WTC11 (cell line): Measurements from ENCODE around the gene OR52N1. TPM values are rescaled to one million over a fixed set of nuclear protein-coding genes. Genes with fewer than 3 reads are reported as not detected.

Experiments used
- ATAC-seq: fragments of 200-7000 bp; cut with Tn5 transposase; 2 replicates; pipeline ENCODE4 v1.10.0; 2021; ENCODE audit warnings: mild to moderate bottlenecking, moderate library complexity
- CTCF ChIA-PET: fragments of 300-600 bp; sonication (Branson Sonifier 250); formaldehyde crosslinking; loops from one replicate; lab custom pipeline; 2021; ENCODE audit warnings: antibody characterized with exemption; lab: Charles Lee
- POLR2A ChIA-PET: fragments of 350-600 bp; sonication (Branson Sonifier 250); formaldehyde crosslinking; loops from one replicate; lab custom pipeline; 2021; ENCODE audit warnings: antibody characterized with exemption; lab: Charles Lee
- DNase-seq: peaks from one replicate; pipeline ENCODE4 v3.0.0; 2021; ENCODE audit warnings: low spot score
- H3K27ac Mint-ChIP-seq: 2 replicates; pipeline ENCODE4 v1.8.0; 2021; ENCODE audit warnings: mixed read lengths
- H3K27me3 Mint-ChIP-seq: 2 replicates; pipeline ENCODE4 v1.8.0; 2021; ENCODE audit warnings: low read depth, mild to moderate bottlenecking, moderate library complexity, mixed read lengths
- H3K36me3 Mint-ChIP-seq: 2 replicates; pipeline ENCODE4 v1.8.0; 2021; ENCODE audit warnings: mixed read lengths
- H3K4me1 Mint-ChIP-seq: 2 replicates; pipeline ENCODE4 v1.8.0; 2022; ENCODE audit warnings: mixed read lengths
- H3K4me3 Mint-ChIP-seq: 2 replicates; pipeline ENCODE4 v1.8.0; 2021; ENCODE audit warnings: mild to moderate bottlenecking, moderate library complexity, mixed read lengths
- H3K9me3 Mint-ChIP-seq: 2 replicates; pipeline ENCODE4 v1.8.0; 2021; ENCODE audit warnings: mixed read lengths
- AR ChIP-seq: fragments of 250-450 bp; sonication (Bioruptor Pico); IDR thresholded peaks from 2 replicates; pipeline ENCODE4 v1.9.0; 2021; ENCODE audit warnings: mild to moderate bottlenecking
- ARID4B ChIP-seq: sonication (generic); formaldehyde crosslinking; IDR thresholded peaks from 2 replicates; pipeline ENCODE4 v1.8.0; 2023; ENCODE audit warnings: missing genetic modification reagents, mild to moderate bottlenecking, borderline replicate concordance
- ATF1 ChIP-seq: sonication (generic); formaldehyde crosslinking; IDR thresholded peaks from 2 replicates; pipeline ENCODE4 v1.8.1; 2023; ENCODE audit warnings: mild to moderate bottlenecking, moderate library complexity, missing genetic modification reagents
- ATF6 ChIP-seq: sonication (generic); formaldehyde crosslinking; IDR thresholded peaks from 2 replicates; pipeline ENCODE4 v1.8.1; 2023; ENCODE audit warnings: mild to moderate bottlenecking, missing genetic modification reagents
- CREM ChIP-seq: sonication (generic); formaldehyde crosslinking; IDR thresholded peaks from 2 replicates; pipeline ENCODE4 v1.8.1; 2022; ENCODE audit warnings: mild to moderate bottlenecking, missing genetic modification reagents, moderate library complexity
- NFATC4 ChIP-seq: fragments of 250-450 bp; sonication (Bioruptor Pico); IDR thresholded peaks from 2 replicates; pipeline ENCODE4 v1.9.0; 2021; ENCODE audit warnings: mild to moderate bottlenecking
- RELA ChIP-seq: sonication (generic); formaldehyde crosslinking; IDR thresholded peaks from 2 replicates; pipeline ENCODE4 v1.8.1; 2022; ENCODE audit warnings: missing genetic modification reagents, mild to moderate bottlenecking, borderline replicate concordance
- SOX15 ChIP-seq: fragments of 250-450 bp; sonication (Bioruptor Pico); IDR thresholded peaks from 2 replicates; pipeline ENCODE4 v1.9.0; 2021; ENCODE audit warnings: mild to moderate bottlenecking
- ZBTB43 ChIP-seq: sonication (generic); formaldehyde crosslinking; IDR thresholded peaks from 2 replicates; pipeline ENCODE4 v1.8.1; 2023; ENCODE audit warnings: mild to moderate bottlenecking, missing genetic modification reagents
- ZMAT4 ChIP-seq: fragments of 250-450 bp; sonication (Bioruptor Pico); IDR thresholded peaks from 2 replicates; pipeline ENCODE4 v1.9.0; 2021; ENCODE audit warnings: mild to moderate bottlenecking
- ZNF121 ChIP-seq: sonication (generic); formaldehyde crosslinking; IDR thresholded peaks from 2 replicates; pipeline ENCODE4 v1.8.0; 2023; ENCODE audit warnings: missing genetic modification reagents
- ZNF138 ChIP-seq: sonication (generic); formaldehyde crosslinking; conservative IDR thresholded peaks from 2 replicates; pipeline ENCODE4 v1.8.1; 2022; ENCODE audit warnings: mild to moderate bottlenecking, moderate library complexity, missing genetic modification reagents
- ZNF396 ChIP-seq: fragments of 250-450 bp; sonication (Bioruptor Pico); IDR thresholded peaks from 2 replicates; pipeline ENCODE4 v1.8.0; 2021; ENCODE audit warnings: mild to moderate bottlenecking, moderate library complexity, borderline replicate concordance
- ZNF416 ChIP-seq: fragments of 250-450 bp; sonication (Bioruptor Pico); IDR thresholded peaks from 2 replicates; pipeline ENCODE4 v1.9.0; 2021; ENCODE audit warnings: mild to moderate bottlenecking, inconsistent platforms
- ZNF423 ChIP-seq: fragments of 250-450 bp; sonication (Bioruptor Pico); IDR thresholded peaks from 2 replicates; pipeline ENCODE4 v2.1.2; 2022; ENCODE audit warnings: mild to moderate bottlenecking, moderate library complexity
- ZSCAN18 ChIP-seq: fragments of 250-450 bp; sonication (Bioruptor Pico); IDR thresholded peaks from 2 replicates; pipeline ENCODE4 v2.1.2; 2022; ENCODE audit warnings: mild to moderate bottlenecking, moderate library complexity
- total RNA-seq: library from RNA; stranded (reverse); gene quantifications from 3 replicates; pipeline ENCODE4 v1.2.3, GENCODE V29; 2021

OR52N1 gene
- total RNA-seq, 1 experiment from 2014 or later: not detected

- DNase-seq (no peak), ATAC-seq (no peak)
- Mint-ChIP-seq H3K36me3 (no peaks in the 10 kb centered on the region; the same call in 1 of the 2 replicates), H3K4me1 (peaks cover 19% of the 10 kb centered on the region), H3K27ac (no peak overlapping the region), H3K4me3 (no peak overlapping the region), H3K27me3 (no peaks in the 10 kb centered on the region), H3K9me3 (peaks cover 12% of the 10 kb centered on the region)
- CTCF ChIA-PET: no interaction called here
- POLR2A ChIA-PET: no interaction called here
- no peak for TF ChIP-seq ZNF396 (CRISPR knock-in tag)
- no peak for TF ChIP-seq AR (CRISPR knock-in tag)
- TF ChIP-seq ARID4B (CRISPR knock-in tag): no peak
- TF ChIP-seq ZNF423 (CRISPR knock-in tag): no peak
- no peak for TF ChIP-seq ATF1 (CRISPR knock-in tag)
- no peak for TF ChIP-seq ZSCAN18 (CRISPR knock-in tag)
- TF ChIP-seq ZNF416: no peak
- TF ChIP-seq ZNF138: no peak
- TF ChIP-seq ZNF121 (CRISPR knock-in tag): no peak
- TF ChIP-seq SOX15 (CRISPR knock-in tag): no peak
- no peak for TF ChIP-seq CREM
- TF ChIP-seq ZMAT4 (CRISPR knock-in tag): no peak
- no peak for TF ChIP-seq RELA (CRISPR knock-in tag)
- no peak for TF ChIP-seq ATF6 (CRISPR knock-in tag)
- TF ChIP-seq ZBTB43 (CRISPR knock-in tag): no peak
- TF ChIP-seq NFATC4 (CRISPR knock-in tag): no peak
Observed at GRCh38 chr11:5833446-5833845, 42.4 kb upstream of the OR52N1 start.
